CD4-positive, alpha-beta T cell treated with Interleukin-12 subunit alpha and Interleukin-12 subunit beta, for 1 hour (primary cell): ENCODE data around the gene PLEKHG4B.

Experiments used
- DNase-seq: peaks from one replicate; pipeline ENCODE4 v3.0.0-alpha.2; 2020

Gene PLEKHG4B

DNA sequence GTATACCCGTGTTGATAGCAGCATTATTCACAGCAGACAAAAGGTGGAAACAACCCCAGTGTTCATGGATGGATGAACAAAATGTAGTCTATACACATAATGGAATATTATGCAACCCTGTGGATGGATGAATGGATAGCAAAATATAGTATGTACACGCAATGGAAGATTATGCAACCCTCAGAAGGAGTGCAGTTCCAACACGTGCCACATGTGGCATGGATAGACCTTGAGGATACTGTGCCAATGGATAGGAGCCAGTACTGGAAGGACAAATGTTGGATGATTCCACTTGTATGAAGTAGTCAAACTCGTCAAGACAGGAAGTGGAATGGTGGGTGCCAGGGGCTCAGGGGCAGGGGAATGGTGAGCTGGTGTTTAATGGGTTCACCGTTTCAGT lies 44.9 kb downstream of the PLEKHG4B start:
- DNase-seq, result no peak

DNA sequence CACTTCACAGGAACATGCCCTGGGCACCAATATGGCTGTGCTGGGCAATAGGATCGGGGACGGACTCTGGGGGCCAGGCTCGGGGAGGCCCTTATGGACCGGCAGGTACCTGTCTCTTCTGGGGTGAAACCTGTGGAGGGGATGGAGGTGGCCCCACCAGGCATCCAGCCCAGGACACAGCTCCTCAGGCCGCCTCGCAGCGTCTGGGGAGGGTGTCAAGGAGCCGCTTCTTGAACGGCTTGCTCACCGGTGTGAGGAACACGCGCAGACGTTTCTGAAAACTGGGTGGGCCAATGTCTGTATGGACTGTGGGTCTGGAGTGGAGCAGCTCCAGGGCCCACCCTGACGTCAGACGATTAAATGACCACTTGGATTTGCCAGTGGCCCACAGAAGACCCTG lies 45.8 kb downstream of the PLEKHG4B start:
- no peak for DNase-seq

DNA sequence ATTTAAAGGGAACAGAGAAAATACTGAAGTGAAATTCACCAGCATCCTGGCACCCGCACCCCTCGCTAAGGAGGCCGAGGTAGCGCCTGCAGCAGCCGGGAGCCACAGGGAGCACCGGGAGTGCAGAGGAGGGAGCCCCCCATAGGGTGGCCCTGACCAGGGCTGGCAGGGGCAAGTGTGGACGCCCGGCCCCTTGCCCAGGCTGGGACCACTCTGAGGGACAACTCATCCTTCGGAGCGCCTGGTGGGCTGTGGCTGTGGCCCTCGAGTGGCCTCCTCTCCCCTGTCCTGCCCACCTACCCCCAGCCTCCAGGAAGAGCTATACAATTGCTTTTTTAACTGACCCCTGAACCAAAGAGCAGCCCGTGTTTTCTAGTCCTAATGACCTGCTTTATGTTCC lies 47.0 kb downstream of the PLEKHG4B start:
- no peak for DNase-seq

DNA sequence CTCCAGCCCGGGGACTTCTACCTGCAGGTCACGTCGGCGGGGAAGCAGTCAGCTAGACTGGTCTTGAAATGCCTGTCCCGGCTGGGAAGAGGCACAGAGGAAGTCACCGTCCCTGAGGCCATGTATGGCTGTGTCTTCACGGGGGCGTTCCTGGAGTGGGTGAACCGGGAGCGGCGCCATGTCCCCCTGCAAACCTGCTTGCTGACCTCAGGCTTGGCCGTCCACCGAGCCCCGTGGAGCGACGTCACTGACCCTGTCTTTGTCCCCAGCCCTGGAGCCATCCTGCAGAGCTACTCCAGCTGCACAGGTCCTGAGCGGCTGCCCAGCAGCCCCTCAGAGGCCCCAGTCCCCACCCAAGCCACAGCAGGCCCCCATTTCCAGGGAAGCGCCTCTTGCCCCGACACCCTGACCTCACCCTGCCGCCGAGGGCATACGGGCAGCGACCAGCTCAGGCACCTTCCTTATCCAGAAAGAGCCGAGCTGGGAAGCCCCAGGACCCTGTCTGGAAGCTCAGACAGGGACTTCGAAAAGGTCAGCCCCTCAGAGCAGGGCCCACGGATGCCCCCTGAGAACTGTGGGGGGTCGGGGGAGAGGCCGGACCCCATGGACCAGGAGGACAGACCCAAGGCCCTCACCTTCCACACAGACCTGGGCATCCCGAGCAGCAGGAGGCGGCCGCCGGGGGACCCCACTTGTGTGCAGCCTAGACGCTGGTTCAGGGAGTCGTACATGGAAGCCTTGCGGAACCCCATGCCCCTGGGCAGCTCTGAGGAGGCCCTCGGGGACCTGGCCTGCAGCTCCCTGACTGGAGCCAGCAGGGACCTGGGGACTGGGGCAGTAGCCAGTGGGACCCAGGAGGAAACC lies 47.8 kb downstream of the PLEKHG4B start:
- no peak for DNase-seq

DNA sequence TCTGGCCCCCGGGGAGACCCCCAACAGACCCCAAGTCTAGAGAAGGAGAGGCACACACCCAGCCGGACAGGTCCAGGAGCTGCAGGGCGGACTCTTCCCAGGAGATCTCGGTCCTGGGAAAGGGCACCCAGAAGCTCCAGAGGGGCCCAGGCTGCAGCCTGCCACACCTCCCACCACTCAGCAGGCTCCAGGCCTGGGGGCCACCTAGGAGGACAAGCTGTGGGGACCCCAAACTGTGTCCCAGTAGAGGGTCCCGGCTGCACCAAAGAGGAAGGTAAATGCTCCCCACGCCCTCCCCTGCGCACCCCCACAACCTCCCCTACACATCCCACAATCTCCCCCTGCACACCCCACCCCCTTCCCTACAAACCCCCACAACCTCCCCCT lies 48.5 kb downstream of the PLEKHG4B start:
- no peak for DNase-seq

DNA sequence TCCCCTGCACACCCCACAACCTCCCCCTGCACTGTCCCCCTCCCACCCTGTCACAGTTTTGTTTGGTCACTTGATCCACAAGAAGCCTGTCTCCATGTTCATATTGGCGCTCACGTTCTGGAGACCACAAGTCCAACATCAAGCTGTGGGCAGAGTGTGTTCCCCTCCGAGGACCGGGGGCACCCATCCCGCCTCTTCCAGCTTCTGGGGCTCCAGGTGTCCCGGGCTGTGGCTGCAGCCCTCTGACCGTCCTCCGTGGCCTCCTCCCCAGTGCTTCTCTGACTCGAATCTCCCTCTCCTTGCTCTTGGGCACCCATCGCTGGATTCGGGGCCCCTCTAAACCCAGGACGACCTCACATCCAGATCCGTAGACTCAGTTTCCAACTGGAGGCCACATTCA lies 49.2 kb downstream of the PLEKHG4B start:
- no peak for DNase-seq

DNA sequence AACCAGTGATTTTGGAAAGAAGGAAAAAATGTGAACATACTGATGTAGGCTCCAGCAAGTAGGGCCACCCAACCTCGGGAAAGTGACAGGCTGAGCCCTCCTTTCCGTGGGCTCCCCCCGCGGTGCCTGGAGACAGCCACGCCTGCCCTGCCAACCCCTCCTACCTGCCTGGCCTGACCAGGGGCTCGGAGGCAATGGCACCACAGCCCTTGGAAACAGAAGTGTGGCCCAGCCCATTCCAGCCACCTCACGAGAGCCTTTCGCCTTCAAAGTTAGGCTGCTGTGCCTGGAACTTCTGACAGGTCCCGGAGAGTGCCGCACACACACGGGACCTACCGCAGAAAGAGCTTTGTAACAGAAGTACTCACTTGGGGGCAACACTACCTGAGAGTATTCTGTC lies 49.8 kb downstream of the PLEKHG4B start:
- no peak for DNase-seq

DNA sequence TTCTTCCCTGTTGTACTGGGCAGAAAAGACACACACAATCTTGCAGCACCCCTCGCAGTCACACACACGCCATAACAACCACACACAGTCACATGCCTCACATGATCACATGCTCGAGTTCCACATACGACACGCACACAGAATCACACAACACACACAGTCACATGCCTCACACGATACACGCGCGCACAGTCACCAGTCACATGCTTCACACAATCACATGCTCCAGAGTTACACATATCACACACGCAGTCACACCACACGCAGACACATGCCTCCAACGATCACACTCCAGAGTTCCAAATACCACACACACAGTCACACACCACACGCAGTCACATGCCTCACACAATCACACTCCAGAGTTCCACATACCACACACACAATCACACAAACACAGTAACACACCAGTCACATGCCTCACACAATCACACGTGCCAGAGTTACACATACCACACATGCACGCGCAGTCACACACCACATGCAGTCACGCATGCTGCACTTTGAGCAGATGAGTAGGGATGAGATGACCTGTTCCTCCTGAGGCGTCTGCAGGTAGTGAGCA lies 50.4 kb downstream of the PLEKHG4B start:
- DNase-seq, result no peak

DNA sequence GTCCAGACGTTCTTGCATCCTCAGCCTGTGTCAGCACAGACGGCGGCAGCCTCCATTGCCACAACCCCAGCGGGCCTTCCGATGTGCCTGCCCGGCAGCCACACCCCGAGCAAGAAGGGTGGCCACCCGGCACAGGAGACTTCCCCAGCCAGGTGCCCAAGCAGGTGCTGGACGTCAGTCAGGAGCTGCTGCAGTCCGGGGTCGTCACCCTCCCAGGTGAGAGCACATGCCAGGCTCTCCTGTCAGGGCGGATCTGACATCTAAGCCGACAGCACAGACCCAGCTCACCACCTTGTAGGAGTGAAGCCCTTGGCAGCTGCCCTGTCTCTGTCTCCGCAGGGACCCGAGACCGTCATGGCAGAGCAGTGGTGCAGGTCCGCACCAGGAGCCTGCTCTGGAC lies 51.1 kb downstream of the PLEKHG4B start:
- no peak for DNase-seq

DNA sequence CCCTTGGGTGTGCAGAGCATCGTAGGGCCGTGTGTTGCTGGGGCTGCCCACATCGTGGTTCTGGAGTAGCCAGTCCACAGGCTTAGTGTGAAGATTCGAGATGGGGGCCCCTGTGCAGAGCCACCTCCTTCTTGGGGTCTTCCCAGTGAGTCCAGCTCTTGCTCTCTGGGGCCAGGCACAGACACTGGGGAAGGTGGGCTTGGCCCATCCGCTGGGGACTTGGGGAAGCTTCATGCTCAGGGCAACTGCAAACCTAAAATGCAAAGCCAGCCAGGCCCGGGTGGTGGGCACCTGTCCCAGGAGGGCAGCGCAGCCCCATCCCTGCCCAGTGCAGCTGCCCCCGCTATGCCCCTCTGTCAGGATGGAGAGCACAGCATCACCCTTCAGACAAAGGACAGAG lies 53.0 kb downstream of the PLEKHG4B start:
- DNase-seq, result no peak

DNA sequence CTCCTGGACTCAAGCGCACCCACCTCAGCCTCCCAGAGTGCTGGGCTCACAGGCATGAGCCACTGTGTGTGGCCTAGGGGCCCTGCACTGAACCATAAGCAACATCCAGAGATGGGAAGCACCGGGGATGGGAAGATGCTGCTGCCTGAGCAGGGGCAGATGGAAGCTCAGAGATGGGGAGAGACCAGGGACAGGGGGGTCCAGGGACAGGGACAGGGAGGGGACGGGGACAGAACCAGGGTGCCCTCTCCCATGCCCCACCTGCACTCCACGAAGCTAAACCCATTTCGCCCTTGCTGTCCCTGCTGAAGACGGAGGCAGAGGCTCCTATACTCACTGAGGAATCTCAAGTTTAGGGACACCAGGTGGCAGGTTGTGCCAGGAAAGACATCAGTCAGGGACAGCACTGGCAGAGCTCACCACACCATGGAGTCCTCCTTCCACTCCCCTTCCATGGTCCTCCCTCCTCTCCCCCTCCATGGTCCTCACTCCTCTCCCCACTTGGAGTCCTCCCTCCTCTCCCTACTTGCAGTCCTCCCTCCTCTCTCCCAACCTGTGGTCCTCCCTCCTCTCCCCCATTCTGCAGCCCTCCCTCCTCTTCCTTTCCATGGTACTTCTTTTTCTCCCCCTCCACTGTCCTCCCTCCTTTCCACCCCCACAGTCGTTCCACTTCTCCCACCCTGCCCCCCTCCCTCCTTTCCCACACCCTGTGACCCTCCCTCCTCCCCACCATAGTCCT lies 53.8 kb downstream of the PLEKHG4B start:
- no peak for DNase-seq

DNA sequence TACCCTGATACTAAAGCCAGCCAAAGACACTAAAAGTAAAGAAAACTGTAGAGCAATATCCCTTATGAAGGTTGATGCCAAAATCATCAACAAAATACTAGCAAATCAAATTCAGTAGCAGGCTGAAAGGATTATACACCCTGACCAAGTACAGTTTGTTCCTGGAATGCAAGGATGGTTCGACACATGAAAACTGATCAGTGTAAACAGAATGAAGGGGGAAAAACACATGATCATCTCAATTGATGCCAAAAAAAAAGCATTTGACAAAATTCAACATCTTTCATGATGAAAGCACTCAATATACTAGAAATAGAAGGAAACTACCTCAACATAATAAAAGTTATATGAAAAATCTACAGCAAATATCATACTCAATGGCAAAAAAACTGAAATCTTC lies 55.8 kb downstream of the PLEKHG4B start:
- DNase-seq, result no peak

DNA sequence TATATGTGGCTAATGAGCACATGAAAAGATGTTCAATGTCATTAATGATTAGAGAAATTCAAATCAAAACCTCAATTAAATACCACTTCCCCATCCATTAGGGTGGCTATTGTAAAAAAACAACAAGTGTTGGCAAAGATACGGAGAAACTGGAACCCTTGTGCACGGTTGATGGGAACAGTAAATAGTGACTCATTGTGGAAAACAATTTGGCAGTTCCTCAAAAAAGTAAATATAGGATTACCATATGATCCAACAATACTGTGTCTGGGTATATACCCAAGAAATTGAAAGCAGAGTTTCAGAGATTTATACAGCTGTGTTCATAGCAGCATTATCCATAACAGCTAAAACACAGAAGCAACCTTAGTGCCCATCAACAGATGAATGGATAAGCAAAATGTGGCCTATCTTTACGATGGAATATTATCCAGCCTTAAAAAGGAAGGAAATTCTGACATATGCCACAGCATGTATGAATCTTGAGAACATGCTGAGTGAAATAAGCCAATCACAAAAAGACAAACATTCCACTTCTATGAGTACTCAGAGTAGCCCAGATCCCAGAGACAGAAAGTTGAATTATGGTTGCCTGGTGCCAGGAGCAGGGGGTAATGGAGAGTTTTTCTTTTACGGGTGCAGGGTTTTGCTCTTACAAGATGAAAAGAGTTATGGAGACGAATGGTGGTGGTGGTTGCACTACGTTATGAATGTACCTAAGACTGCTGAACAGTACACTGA lies 57.9 kb downstream of the PLEKHG4B start:
- no peak for DNase-seq

DNA sequence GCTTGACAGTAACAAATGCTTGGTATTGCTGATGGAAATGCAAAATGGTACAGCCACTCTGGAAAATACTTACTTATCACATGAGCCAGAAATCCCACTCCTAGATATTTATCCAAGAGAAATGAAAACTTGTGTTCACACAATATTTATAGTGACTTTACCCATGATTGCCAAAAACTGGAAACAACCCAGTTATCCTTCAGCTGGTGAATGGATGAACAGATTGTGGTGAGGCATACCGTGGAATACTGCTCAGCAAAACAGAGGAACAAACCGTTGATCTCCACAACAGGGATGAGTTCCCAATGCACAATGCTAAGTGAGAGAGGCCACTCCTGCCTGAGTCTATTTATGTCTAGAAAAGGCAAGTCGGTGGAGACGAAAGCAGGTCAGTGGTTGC lies 58.8 kb downstream of the PLEKHG4B start:
- DNase-seq, result no peak

DNA sequence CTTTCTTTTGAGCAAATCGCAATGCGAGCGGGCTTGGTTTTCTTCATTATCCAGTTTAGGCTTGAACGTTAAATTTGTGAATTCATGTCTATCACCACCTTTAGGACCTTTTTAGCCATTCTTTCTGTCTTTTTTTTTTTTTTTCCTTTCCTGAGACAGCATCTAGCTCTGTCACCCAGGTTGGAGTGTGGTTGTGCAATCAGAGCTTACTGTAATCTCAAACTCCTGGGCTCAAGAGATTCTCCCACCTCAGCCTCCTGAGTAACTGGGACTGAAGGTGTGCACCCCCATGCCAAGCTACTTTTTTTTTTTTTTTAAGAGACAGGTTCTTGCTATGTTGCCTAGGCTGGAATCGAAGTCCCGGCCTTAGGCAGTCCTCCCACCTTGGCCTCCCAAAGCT lies 60.1 kb downstream of the PLEKHG4B start:
- no peak for DNase-seq

DNA sequence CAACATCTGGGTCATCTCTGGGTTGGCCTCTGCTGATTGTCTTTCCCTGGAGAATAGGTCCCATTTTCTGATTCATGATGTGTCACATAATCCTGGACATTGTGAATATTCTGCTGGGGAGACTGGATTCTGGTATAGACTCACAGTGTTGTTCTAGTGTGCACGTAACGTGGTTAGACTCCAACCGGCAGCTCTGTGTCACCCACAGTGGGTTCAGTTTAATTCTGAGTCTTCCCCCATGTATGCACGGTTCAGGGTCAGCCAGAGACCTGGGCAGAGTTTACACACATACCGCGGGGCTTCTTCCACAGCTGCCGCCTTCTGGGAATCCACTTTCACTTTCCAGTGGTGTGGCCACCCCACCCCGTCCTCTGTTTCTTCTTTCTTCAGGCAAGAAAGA lies 61.3 kb downstream of the PLEKHG4B start:
- DNase-seq, result no peak

DNA sequence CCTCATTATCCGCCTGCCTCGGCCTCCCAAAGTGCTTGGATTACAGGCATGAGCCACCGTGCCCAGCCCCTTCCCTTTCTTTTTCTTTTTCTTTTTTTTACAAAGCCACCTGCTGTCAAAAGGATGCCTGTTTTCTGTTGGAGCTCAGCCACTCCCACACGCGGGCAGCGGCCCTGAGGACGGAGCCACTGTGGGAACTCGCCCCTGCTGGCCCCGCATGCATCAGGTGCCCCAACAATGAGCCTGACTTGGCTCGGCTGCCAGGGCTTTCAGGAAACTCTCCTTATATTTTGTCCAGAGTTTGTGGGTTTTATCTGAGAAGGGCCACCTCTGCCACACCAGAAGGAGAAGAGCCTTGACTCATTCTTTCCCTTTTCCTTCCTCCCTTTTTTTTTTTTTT lies 62.3 kb downstream of the PLEKHG4B start:
- DNase-seq, result no peak

DNA sequence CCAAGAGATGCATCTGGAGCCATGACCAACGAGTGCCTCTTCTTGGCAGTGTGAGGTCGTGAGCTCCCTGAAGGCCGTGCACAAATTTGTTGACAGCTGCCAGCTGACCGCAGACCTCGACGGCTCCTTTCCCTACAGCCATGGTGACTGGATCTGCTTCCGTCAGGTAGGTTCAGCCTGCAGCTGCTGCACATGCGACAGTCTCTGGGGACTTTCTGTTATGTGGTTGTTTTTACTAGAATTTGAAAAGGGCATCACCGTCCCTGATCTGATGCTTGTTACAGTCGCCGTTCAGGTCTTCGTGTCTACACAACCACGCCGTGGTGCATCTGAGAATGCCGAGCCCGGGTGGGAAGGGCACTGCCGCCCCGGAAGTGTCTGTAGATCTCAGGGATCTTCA lies 62.9 kb downstream of the PLEKHG4B start:
- DNase-seq, result no peak

DNA sequence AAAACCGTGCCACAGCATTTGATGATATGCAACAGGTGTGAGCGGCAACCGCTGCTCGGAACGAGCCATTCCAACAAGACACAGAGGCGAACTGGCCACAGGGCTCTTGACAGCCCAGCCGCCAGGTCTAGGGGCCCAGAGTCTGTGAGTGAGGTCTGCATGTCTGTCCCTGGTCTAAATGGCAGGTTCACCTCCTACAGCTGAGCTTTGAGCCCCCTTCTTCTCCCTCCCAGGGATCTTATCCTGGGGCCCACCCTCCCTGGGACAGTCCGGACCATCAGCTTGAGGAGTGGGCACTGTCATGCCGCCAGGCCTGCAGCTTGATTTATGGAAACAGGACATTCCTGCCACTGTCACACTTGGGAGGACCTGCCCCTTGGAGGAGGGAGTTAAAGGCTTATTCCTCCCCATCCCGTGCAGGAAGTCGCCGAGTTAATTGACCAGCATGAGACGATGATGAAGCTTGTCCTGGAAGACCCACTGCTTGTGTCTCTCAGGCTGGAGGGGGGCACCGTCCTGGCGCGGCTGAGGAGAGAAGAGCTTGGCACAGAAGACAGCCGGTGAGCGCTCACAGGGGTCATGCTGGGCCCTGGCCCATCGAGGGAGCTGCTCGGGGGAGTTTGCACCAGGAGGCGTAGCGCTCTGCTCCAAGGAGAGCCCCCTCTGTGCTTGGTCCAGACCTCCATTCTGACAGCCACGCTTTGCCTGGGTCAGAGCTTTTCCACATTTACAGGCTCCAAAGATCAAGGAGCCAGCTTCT lies 63.9 kb downstream of the PLEKHG4B start:
- DNase-seq, result no peak

DNA sequence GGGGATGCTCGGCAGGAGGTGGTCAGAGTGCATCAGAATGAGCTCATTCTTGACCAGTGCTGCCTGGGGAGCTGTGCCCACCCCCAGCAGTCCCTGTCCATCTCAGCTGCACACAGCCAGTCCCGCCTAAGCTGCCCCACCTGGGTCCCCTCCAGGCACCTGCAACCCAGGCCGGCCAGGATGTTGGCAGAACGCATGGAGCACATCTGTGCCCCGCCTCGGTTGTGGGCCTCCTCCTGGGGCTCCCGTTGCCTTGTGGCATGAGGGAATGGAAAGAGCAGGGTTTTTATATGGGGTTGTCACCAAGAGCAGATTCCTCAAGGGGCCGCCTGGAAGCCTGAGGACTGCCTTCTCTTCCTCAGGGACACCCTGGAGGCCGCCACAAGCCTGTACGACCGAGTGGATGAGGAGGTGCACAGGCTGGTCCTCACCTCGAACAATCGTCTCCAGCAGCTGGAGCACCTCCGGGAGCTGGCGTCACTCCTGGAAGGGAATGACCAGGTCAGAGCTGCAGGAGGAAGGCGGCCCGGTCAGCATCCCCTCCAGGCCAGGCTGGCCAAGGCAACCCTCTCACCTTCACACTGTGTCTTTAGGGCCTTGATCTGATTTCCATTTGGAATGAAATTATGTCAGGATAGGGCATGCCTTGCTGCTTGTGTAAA lies 64.6 kb downstream of the PLEKHG4B start:
- no peak for DNase-seq

DNA sequence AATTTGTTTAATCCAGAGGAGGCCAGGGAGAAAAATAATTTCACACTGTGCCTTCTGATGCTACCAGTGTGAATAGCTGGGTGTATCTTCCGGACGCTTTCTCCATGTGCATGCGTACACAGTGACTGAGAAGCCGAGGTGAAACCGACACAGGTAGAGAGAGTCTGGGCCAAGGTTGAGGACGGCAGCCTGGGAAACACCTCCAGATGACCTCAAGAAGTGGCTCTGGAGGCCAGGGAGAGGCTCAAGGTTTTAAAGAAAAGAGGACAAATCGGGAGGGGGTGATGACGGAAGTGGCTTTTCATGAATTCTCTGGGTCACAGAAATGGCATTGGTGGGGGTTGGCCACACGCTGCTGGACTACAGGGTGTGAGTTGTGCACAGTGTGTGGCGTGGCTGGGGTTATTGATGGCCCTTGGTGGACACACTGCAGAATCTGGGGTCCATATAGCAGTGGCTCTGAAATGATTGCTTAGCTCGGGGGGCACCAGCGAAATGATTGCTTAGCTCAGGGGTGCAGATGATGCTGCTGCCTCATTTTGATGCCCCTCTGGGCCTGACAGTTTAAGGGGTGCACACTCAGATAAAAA lies 65.3 kb downstream of the PLEKHG4B start:
- no peak for DNase-seq

DNA sequence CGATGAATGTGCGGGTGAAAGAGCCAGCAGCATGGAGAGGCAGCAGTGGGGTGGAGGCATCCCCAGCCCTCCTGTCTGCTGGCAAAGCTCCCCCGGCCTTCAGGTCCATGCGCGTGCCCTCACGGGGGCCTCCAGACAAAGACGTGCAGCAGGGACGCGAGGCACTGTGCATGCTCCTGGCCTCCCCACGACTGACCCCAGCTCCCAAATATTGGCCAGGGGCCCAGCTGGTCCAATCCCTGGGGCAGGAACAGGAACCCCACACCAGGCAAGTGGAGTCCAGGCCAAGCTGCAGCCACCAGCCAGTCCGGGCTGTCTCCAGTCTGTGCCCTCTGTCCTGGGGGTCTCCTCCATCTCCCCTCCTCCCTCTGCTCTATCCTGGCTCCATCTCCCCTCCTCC lies 65.8 kb downstream of the PLEKHG4B start:
- no peak for DNase-seq
